ENCODE data around the gene PAPLN.
"Not testable (repeated sequence)": the region's sequence is repeated elsewhere in the genome, so short reads cannot be mapped to it uniquely, and the experiment has no call there.

Gene PAPLN, protein sequence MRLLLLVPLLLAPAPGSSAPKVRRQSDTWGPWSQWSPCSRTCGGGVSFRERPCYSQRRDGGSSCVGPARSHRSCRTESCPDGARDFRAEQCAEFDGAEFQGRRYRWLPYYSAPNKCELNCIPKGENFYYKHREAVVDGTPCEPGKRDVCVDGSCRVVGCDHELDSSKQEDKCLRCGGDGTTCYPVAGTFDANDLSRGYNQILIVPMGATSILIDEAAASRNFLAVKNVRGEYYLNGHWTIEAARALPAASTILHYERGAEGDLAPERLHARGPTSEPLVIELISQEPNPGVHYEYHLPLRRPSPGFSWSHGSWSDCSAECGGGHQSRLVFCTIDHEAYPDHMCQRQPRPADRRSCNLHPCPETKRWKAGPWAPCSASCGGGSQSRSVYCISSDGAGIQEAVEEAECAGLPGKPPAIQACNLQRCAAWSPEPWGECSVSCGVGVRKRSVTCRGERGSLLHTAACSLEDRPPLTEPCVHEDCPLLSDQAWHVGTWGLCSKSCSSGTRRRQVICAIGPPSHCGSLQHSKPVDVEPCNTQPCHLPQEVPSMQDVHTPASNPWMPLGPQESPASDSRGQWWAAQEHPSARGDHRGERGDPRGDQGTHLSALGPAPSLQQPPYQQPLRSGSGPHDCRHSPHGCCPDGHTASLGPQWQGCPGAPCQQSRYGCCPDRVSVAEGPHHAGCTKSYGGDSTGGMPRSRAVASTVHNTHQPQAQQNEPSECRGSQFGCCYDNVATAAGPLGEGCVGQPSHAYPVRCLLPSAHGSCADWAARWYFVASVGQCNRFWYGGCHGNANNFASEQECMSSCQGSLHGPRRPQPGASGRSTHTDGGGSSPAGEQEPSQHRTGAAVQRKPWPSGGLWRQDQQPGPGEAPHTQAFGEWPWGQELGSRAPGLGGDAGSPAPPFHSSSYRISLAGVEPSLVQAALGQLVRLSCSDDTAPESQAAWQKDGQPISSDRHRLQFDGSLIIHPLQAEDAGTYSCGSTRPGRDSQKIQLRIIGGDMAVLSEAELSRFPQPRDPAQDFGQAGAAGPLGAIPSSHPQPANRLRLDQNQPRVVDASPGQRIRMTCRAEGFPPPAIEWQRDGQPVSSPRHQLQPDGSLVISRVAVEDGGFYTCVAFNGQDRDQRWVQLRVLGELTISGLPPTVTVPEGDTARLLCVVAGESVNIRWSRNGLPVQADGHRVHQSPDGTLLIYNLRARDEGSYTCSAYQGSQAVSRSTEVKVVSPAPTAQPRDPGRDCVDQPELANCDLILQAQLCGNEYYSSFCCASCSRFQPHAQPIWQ

GRCh38 chr14:73237219-73237785 is at the start of gene PAPLN:
Gene PAPLN, plus strand, starts transcription at chr14:73237506. Its CDS starts 2,273 bp downstream, at chr14:73239779.
- peak in 3 of 51 donors; percentile 22 to 51 (median 32) for DNase-seq

- DNase-seq, result no peak
Observed at GRCh38 chr14:73188501-73188911, 48.8 kb upstream of the PAPLN start.

- DNase-seq, result no peak
Observed at GRCh38 chr14:73189651-73190050, 47.7 kb upstream of the PAPLN start.

DNA sequence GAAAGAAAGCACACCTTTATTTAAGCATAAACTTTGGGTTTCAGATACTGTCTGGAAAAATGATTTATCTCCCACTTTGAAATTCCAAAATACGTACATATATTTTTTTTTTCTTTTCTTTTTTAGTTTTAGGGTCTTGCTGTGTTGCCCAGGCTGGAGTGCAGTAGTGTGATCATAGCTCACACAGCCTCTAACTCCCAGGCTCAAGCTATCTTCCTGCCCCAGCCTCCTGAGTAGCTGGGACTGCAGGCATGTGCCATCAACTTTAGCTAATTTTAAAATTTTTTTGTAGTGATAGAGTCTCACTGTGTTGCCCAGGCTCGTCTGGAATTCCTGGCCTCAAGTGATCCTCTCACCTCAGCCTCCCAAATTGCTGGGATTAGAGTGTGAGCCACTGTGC is 45.9 kb upstream of the PAPLN start:
- no peak for DNase-seq

- DNase-seq, result not testable (repeated sequence)
Observed at GRCh38 chr14:73194306-73194705, 43.0 kb upstream of the PAPLN start.

- no peak for DNase-seq
Observed at GRCh38 chr14:73198253-73198652, 39.1 kb upstream of the PAPLN start.

DNA sequence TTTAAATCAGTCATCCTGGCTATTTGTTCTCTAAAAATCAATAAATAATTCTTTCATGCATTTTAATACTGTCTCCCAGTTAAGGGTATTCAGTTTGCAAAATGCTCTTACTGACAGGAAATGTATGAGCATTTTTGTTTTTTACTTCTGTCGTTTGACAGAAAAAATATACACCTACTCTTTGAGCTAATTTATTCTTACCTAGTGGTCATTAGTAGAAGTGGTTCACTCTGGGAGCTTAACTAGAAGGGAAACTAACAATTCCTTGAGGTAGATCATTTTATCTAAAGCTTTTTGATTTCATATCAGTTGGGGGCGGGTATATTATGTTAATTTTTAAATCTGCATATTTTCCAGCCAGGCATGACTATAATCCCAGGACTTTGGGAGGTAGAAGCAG is 33.8 kb upstream of the PAPLN start:
- no peak for DNase-seq

DNA sequence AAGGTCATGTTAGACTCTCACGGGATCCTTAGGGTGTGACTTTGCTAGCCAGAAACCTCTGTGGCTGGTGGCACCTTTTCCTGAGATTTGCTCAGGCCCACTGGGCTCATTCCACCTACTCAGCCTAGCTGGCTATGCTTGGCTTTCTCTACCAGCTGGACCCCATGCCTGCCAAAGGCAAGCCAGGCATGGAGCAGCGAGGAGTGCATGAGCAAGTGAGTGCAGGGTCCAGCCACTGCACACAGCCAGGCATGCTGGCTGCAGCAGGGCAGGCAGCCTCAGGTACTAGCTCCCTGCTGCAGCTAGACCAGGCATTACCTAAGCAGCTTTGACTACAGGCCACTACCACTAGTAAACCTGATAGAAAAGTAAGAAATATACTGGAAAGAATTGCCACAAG is 29.7 kb upstream of the PAPLN start:
- DNase-seq, result no peak

DNA sequence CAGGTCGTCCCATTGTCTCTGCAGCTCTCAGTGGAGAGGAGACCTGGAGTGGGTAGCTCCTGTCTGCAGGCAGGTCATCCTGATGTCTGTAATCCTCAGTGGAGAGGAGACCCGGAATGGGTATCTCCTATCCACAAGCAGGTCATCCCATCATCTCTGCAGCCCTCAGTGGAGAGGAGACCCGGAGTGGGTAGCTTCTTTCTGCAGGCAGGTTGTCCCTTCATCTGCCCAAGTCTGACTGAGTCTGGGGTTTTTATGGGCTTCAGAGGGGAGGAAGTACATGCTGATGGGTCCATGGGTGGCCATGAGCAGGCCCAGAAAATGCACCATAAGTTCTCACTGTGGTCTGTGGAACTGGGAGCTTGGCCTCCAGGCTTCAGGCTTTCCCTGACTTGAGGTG is 28.9 kb upstream of the PAPLN start:
- no peak for DNase-seq

- DNase-seq, result no peak
Observed at GRCh38 chr14:73208846-73209245, 28.5 kb upstream of the PAPLN start.

DNA sequence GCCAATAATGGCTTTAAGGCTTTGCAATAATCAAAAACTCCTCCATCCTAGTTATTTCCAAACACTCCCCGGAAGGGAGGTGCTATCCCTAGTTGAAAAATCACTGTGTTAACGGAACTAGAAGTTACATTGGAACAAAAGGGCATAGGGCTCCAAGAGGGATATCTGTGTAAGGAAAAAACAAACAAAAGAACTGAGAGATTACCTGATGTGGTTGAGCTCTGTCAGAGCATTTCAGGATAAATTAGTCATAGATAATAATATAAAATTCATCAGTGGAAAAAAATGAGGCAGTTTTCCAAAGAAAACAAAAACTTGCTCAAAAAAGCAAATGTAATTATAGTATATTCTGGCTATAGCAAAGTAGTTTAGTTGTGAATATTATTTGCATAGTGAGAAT is 27.4 kb upstream of the PAPLN start:
- no peak for DNase-seq

GRCh38 chr14:73211251-73212040 is 25.9 kb upstream of the PAPLN start:
- DNase-seq, result no peak

- DNase-seq, result no peak
Observed at GRCh38 chr14:73216030-73216429, 21.3 kb upstream of the PAPLN start.

DNA sequence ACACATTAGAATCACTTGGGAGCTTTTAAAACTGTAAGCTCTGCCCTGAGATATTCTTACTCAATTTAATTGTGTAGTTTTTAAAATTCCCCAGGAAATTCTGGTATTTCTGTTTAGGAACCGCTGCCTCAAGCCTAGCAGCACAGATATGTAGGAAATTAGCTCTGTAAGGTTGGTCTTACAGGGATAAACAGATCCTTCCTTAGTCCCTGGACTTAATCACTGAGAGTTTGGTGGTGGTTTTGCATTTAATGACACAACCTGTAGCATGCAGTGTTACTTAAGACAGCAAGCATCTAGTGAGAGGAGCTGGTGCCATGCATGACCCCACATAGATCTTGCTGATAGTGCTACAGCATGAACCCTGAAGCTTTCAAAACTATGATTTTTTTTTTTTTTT is 19.9 kb upstream of the PAPLN start:
- no peak for DNase-seq

DNA sequence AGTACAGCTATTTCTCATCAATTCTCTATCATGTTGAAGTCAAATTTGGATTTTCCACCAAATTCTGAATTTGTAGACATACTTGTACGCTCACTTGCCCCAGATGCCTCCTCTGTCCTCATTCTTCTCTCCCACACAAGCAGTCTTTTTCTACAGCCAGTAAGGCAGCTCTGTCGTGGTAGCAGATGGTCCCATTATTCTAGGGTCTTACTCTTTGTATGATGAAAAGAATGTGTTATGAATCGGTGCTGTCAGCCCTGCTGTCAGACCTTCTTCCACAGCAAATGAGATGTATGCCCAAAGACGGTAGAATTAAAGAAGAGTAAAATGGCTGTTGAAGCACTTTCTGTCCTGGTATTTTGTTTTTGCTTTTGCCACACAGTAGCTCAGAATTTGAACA is 17.2 kb upstream of the PAPLN start:
- DNase-seq, result no peak

DNA sequence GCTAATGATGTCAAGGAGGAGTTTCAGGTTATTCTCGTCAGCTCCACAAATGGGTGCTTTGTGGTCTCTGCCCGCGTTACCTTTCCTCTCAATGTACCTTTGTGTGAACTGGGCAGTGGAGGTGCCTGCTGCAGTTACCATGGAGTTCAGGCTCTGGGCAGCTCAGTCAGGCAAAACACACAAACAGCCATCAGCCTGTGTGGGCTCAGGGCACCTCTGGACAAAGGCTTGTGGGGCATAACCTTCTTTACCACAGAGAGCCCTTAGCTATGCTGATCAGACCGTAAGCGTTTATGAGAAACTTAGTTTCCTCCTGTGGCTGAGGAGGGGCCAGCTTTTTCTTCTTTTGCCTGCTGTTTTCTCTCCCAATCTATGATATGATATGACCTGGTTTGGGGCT is 16.7 kb upstream of the PAPLN start:
- DNase-seq, result no peak

GRCh38 chr14:73221945-73222344 is 15.4 kb upstream of the PAPLN start:
- no peak for DNase-seq

- DNase-seq, result peak in 12 of 51 donors; percentile 10 to 49 (median 24)
Observed at GRCh38 chr14:73223049-73223448, 14.3 kb upstream of the PAPLN start.

DNA sequence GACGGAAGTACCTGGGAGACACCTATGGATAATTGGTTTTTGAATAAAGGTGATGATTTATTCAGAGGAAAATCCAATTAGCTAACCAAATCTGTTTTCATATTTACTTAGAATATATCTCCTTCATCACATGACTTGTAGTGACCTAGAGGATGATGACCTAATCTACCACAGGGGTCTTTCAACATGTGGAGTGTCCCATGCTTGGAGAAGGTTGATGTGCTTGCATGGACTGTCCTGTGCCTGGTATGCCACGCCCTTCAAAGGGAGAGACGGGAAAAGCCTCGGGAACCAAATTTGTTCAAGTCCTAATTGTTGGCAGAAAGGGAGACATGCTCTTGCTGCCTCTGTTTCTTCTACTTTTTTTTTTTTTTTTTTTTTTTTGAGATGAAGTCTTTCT is 11.8 kb upstream of the PAPLN start:
- DNase-seq, result no peak
